GM12864 (cell line): ENCODE measurements around the gene OLAH.

ENCODE experiments used
- DNase-seq: peaks from one replicate; pipeline ENCODE4 v3.0.0-alpha.2; 2011; ENCODE audit warnings: low read depth
- H3K4me3 ChIP-seq: 2 replicates; pipeline ENCODE4 v1.5.1; 2011; ENCODE audit warnings: mild to moderate bottlenecking, low read depth, low read length, control low read depth
- TF ChIP-seq, protein P1 (sequence below): IDR thresholded peaks from 2 replicates; pipeline ENCODE4 v1.5.1; 2011; ENCODE audit warnings: low read depth, mild to moderate bottlenecking, moderate library complexity, low read length, control low read depth, inconsistent platforms; ENCODE audit errors: missing control alignments

The OLAH gene

GRCh38 chr10:15112657-15113056 is 68.9 kb downstream of the OLAH start:
- TF ChIP-seq, protein P1, sequence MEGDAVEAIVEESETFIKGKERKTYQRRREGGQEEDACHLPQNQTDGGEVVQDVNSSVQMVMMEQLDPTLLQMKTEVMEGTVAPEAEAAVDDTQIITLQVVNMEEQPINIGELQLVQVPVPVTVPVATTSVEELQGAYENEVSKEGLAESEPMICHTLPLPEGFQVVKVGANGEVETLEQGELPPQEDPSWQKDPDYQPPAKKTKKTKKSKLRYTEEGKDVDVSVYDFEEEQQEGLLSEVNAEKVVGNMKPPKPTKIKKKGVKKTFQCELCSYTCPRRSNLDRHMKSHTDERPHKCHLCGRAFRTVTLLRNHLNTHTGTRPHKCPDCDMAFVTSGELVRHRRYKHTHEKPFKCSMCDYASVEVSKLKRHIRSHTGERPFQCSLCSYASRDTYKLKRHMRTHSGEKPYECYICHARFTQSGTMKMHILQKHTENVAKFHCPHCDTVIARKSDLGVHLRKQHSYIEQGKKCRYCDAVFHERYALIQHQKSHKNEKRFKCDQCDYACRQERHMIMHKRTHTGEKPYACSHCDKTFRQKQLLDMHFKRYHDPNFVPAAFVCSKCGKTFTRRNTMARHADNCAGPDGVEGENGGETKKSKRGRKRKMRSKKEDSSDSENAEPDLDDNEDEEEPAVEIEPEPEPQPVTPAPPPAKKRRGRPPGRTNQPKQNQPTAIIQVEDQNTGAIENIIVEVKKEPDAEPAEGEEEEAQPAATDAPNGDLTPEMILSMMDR: no peak
- no peak overlapping the region for H3K4me3 ChIP-seq
- DNase-seq: no peak

- no peak overlapping the region for H3K4me3 ChIP-seq
- DNase-seq: no peak
Observed at GRCh38 chr10:15113766-15114165, 70.0 kb downstream of the OLAH start.

DNA sequence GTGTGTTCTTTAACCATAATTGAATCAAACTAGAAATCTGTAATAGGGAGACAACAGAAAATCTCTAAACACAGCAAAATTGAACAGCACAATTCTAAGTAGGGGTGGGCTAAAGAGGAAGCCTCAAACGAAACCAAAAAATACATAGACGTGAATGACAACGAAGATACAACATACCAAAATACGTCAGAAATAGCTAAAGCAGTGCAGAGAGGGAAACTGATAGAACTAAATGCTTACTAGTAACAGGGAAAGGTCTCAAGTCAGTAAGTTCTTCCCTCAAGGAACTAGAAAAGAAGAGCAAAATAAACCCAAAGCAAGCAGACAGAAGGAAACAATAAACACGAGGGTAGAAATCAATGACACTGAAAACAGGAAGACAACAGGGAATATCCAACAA is 72.5 kb downstream of the OLAH start:
- DNase-seq: no peak
- H3K4me3 ChIP-seq: no peak overlapping the region
- TF ChIP-seq, protein P1: no peak

More at GRCh38 chr10:15113766-15114165, 70.0 kb downstream of the OLAH start:
- TF ChIP-seq, protein P1: no peak

DNA sequence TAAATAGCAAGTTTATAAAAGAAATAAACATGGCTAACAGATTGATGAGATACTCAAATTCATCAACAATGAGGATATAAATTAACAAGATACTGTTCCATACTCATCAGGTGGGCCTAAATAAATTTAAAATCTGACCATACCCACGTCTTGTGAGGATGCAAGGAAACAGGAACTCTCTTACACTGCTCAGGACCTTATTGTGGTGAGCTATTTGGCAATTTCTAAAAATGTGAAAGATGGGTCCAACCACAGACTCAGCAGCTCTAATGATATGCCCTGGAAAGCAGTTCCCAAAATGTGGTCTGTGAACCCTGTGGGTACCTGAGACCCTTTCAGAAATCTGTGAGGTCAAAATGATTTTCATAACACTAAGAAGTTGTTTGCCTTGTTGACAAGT is 74.9 kb downstream of the OLAH start:
- H3K4me3 ChIP-seq: no peak overlapping the region
- DNase-seq: no peak
- TF ChIP-seq, protein P1: no peak

GRCh38 chr10:15120523-15120922 is 76.8 kb downstream of the OLAH start:
- DNase-seq: no peak
- TF ChIP-seq, protein P1: no peak
- H3K4me3 ChIP-seq: no peak overlapping the region

- no peak overlapping the region for H3K4me3 ChIP-seq
- no peak for DNase-seq
- TF ChIP-seq, protein P1: no peak
Observed at GRCh38 chr10:15121707-15122106, 78.0 kb downstream of the OLAH start.

DNA sequence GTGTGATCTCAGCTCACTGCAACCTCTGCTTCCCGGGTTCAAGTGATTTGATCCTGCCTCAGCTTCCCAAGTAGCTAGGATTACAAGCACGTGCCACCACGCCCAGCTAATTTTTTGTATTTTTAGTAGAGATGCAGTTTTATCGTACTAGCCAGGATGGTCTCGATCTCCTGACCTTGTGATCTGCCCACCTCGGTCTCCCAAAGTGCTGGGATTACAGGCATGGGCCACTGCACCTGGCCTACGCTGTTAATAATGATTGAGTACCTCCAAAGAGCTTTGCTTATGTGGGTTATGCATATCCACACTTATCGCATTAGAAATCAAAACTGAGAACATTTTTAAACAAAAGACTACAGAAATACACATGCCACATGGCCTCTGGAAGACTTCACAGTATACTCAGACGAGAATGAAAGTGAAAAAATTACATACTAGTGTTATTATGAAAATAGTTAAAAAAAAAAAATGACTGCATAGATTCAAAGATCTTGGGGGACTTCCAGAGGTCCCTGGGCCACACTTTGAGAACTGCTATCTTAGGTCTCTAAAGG is 78.8 kb downstream of the OLAH start:
- TF ChIP-seq, protein P1: no peak
- DNase-seq: peak; percentile 54
- H3K4me3 ChIP-seq: no peak overlapping the region
